Pulmonary artery endothelial cell (primary cell): ENCODE results near the gene GALK2. TPM values are rescaled to one million over a fixed set of nuclear protein-coding genes. Genes with fewer than 3 reads are reported as not detected.

Experiments
- DNase-seq: peaks from one replicate; pipeline ENCODE4 v3.0.0-alpha.2; 2011; ENCODE audit warnings: low read depth, low spot score
- total RNA-seq: library from RNA; depleted of rRNA; stranded (reverse); fragments of >200 nt; gene quantifications from 2 replicates; pipeline ENCODE4 v1.2.3, GENCODE V29; 2014

Gene GALK2
- total RNA-seq = 56.7 and 65.4 TPM in 2 replicates

GRCh38 chr15:49169880-49170597, at the start of gene GALK2:
Gene GALK2 (plus strand): TSS chr15:49170247. CDS start chr15:49170323, 76 bp downstream.
- peak; percentile 45 for DNase-seq

GRCh38 chr15:49120832-49121231, 49.2 kb upstream of the GALK2 start:
- no peak for DNase-seq

GRCh38 chr15:49121901-49122300, 48.1 kb upstream of the GALK2 start:
- no peak for DNase-seq

- DNase-seq = no peak
These were observed 47.4 kb upstream of the GALK2 start for GRCh38 chr15:49122541-49123062.

- DNase-seq = no peak
These were observed 45.7 kb upstream of the GALK2 start for GRCh38 chr15:49124371-49124770.

GRCh38 chr15:49131403-49131802, 38.6 kb upstream of the GALK2 start:
- no peak for DNase-seq

- no peak for DNase-seq
These were observed 35.2 kb upstream of the GALK2 start for GRCh38 chr15:49134683-49135341.

GRCh38 chr15:49135342-49135857, 34.6 kb upstream of the GALK2 start:
- no peak for DNase-seq

- DNase-seq = peak; percentile 44
These were observed 34.1 kb upstream of the GALK2 start for GRCh38 chr15:49135911-49136310.

GRCh38 chr15:49137861-49138260, 32.2 kb upstream of the GALK2 start:
- no peak for DNase-seq

GRCh38 chr15:49145651-49146609, 24.1 kb upstream of the GALK2 start:
- no peak for DNase-seq

GRCh38 chr15:49148298-49148697, 21.7 kb upstream of the GALK2 start:
- DNase-seq = no peak

GRCh38 chr15:49148727-49149126, 21.3 kb upstream of the GALK2 start:
- DNase-seq = no peak

- DNase-seq = no peak
These were observed 18.2 kb upstream of the GALK2 start for GRCh38 chr15:49151831-49152230.

- DNase-seq = no peak
These were observed 17.3 kb upstream of the GALK2 start for GRCh38 chr15:49152552-49153312.

GRCh38 chr15:49154359-49154758, 15.7 kb upstream of the GALK2 start:
- no peak for DNase-seq

- no peak for DNase-seq
These were observed 15.3 kb upstream of the GALK2 start for GRCh38 chr15:49154799-49155109.

- peak; percentile 97 for DNase-seq
These were observed 14.8 kb upstream of the GALK2 start, which contains the start of gene COPS2 for GRCh38 chr15:49155110-49155833. Gene COPS2 (minus strand): TSS chr15:49155599. CDS start chr15:49155578, 21 bp downstream.

- DNase-seq = no peak
These were observed 14.0 kb upstream of the GALK2 start for GRCh38 chr15:49155834-49156627.
